ENCODE measurements around the gene TNFSF13B.

DNA sequence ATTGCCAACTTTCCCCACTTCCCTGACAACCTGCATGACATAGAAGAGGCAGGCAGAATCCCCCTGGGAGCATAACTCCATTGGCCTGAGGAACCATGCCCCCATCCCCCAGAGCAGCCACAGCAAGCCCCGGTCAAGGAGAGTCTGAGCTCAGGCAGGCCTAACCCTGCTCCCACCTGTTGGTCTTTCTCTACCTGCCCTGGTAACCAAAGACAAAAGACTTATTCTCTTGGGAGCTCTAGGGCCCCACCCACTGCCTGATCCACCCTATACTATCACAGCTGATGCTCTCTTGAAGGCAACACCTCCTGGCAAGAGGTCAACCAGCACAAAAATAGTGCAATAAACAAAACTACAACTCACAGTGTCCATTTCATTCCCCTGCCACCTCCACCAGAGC lies 59.3 kb downstream of the TNFSF13B start:
- TF ChIP-seq, protein P1, sequence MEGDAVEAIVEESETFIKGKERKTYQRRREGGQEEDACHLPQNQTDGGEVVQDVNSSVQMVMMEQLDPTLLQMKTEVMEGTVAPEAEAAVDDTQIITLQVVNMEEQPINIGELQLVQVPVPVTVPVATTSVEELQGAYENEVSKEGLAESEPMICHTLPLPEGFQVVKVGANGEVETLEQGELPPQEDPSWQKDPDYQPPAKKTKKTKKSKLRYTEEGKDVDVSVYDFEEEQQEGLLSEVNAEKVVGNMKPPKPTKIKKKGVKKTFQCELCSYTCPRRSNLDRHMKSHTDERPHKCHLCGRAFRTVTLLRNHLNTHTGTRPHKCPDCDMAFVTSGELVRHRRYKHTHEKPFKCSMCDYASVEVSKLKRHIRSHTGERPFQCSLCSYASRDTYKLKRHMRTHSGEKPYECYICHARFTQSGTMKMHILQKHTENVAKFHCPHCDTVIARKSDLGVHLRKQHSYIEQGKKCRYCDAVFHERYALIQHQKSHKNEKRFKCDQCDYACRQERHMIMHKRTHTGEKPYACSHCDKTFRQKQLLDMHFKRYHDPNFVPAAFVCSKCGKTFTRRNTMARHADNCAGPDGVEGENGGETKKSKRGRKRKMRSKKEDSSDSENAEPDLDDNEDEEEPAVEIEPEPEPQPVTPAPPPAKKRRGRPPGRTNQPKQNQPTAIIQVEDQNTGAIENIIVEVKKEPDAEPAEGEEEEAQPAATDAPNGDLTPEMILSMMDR (IDR thresholded peaks at IDR 0.05; ENCODE audit: extremely low read depth in 1 of 2, insufficient read depth in 1 of 2, low read depth in 1 of 2, low read length in 2 of 2): no peak
- no peak for TF ChIP-seq POLR2A (IDR thresholded peaks at IDR 0.05; ENCODE audit: low read depth, low read length)
- TF ChIP-seq MYC (IDR thresholded peaks at IDR 0.05; ENCODE audit: low read depth, low read length): no peak
- no peak for TF ChIP-seq GATA2 (IDR thresholded peaks at IDR 0.05; ENCODE audit: insufficient read depth, insufficient read length, low read depth, low read length)
- TF ChIP-seq MAX (IDR thresholded peaks at IDR 0.05; ENCODE audit: insufficient read depth, insufficient read length): no peak
